Stomach (tissue), 9 donors: ENCODE measurements around the gene PCDH18. TPM values are rescaled to one million over a fixed set of nuclear protein-coding genes. Genes with fewer than 3 reads are reported as not detected.

Experiments used
- DNase-seq, 2 donors: peaks; one replicate each; pipeline versions ENCODE4 v3.0.0 to v3.0.0-alpha.2; 2013 to 2019
- H3K27ac ChIP-seq, 5 donors: fragments of 200-600 bp in 4 of 5; sonication (generic) in 4 of 5; one replicate each; pipeline ENCODE4 v1.5.1; 2013 to 2019; ENCODE audit warnings: mild to moderate bottlenecking in 1 of 5, moderate library complexity in 1 of 5
- H3K27me3 ChIP-seq, 3 donors: fragments of 200-600 bp; sonication (generic); one replicate each; pipeline ENCODE4 v1.5.1; 2017 to 2019; ENCODE audit warnings: mixed run types in 1 of 3
- H3K36me3 ChIP-seq, 4 donors: fragments of 200-600 bp; sonication (generic); 1 replicate in 3 of 4; 2 replicates in 1 of 4; pipeline ENCODE4 v1.5.1; 2016 to 2019
- H3K4me1 ChIP-seq, 4 donors: fragments of 200-600 bp; sonication (generic); one replicate each; pipeline ENCODE4 v1.5.1; 2016 to 2019
- H3K4me3 ChIP-seq, 4 donors: fragments of 200-600 bp; sonication (generic) in 3 of 4; one replicate each; pipeline ENCODE4 v1.5.1; 2016 to 2019; ENCODE audit warnings: mild to moderate bottlenecking in 1 of 4
- H3K9me3 ChIP-seq, 4 donors: fragments of 200-600 bp; sonication (generic); one replicate each; pipeline ENCODE4 v1.5.1; 2016 to 2019
- CTCF ChIP-seq, 7 experiments: fragments of 450-650 bp in 4 of 7; fragments of 200-600 bp in 3 of 7; sonication (generic) in 3 of 7; IDR thresholded peaks; one replicate each; pipeline ENCODE4 v1.5.1; 2016 to 2019; ENCODE audit warnings: antibody characterized with exemption in 7 of 7, control low read depth in 2 of 7, mild to moderate bottlenecking in 1 of 7
- EP300 ChIP-seq: sonication (generic); formaldehyde crosslinking; IDR thresholded peaks from one replicate; pipeline ENCODE4 v1.6.1; 2017; ENCODE audit warnings: antibody characterized with exemption
- POLR2A ChIP-seq, 4 donors: fragments of 450-650 bp; IDR thresholded peaks; one replicate each; pipeline ENCODE4 v1.6.1; 2016; ENCODE audit warnings: antibody characterized with exemption in 4 of 4, control low read depth in 2 of 4, mild to moderate bottlenecking in 1 of 4, moderate library complexity in 1 of 4
- POLR2AphosphoS5 ChIP-seq, 3 donors: sonication (generic); formaldehyde crosslinking; IDR thresholded peaks; one replicate each; pipeline ENCODE4 v1.6.1; 2016; ENCODE audit warnings: antibody characterized with exemption in 3 of 3
- WGBS, 5 donors: extraction: QIAGEN DNeasy Blood & Tissue Kit in 3 of 5; methylation state at CpG; one replicate each; pipeline versions ENCODE4 v1.1.5 to v1.1.7; 2013 to 2018; 5-methylcytosine and 5-hydroxymethylcytosine counted together
- intact Hi-C: fragments of 100-400 bp; cut with DNase I; formaldehyde crosslinking; loops from one replicate; pipeline ENCODE4 v1.15.1; 2023; ENCODE audit warnings: low total_unique reads
- polyA plus RNA-seq, 3 donors: library from polyadenylated mRNA; stranded (reverse); fragments of 200-250 nt; gene quantifications; one replicate each; pipeline ENCODE4 v1.2.3, GENCODE V29; 2013
- total RNA-seq, 5 donors: library from RNA; depleted of rRNA; stranded (reverse); fragments of >200 nt; gene quantifications; one replicate each; pipeline versions ENCODE4 v1.1.0 to v1.2.3, GENCODE V29; 2014 to 2016
- donor health status: healthy with polysubstance abuse.
- donor health status: Bipolar disorder and iron deficiency.
- donor health status: healthy.

PCDH18 gene
- total and polyA plus RNA-seq, 8 donors, result 0.58 to 99.1 (median 7.1) TPM

GRCh38 chr4:137476345-137476744 is 55.9 kb downstream of the PCDH18 start:
- Histone ChIP-seq H3K36me3 (no peaks in the 10 kb centered on the region), H3K4me3 (no peak overlapping the region), H3K9me3 (peaks cover 0 to 5% (median 0%) of the 10 kb centered on the region in 4 donors), H3K27ac (no peak overlapping the region), H3K4me1 (peaks cover 0 to 14% (median 4%) of the 10 kb centered on the region in 4 donors), H3K27me3 (no peaks in the 10 kb centered on the region)
- intact Hi-C loops, result no loop called here
- WGBS, 5 donors, result 76 to 88% (median 82%) methylated on average over 4 of the region's 4 CpGs
- DNase-seq, result no peak
- no peak for TF ChIP-seq EP300
- TF ChIP-seq POLR2A (IDR thresholded peaks at IDR 0.05), result no peak
- no peak for TF ChIP-seq CTCF (IDR thresholded peaks at IDR 0.05)
- no peak for TF ChIP-seq POLR2AphosphoS5 (IDR thresholded peaks at IDR 0.05)

GRCh38 chr4:137474711-137475301 is 57.5 kb downstream of the PCDH18 start:
- WGBS, 5 donors, result 0 to 10% (median 6%) methylated on average over 1 of the region's 1 CpG
- intact Hi-C loops, result no loop called here
- Histone ChIP-seq H3K36me3 (no peaks in the 10 kb centered on the region), H3K27ac (no peak overlapping the region), H3K4me1 (peaks cover 0 to 14% (median 4%) of the 10 kb centered on the region in 4 donors), H3K9me3 (peaks cover 0 to 4% (median 0%) of the 10 kb centered on the region in 4 donors), H3K27me3 (no peaks in the 10 kb centered on the region), H3K4me3 (no peak overlapping the region)
- peak in 1 of 2 donors; percentile 82 for DNase-seq
- TF ChIP-seq EP300 (no peak), CTCF (IDR thresholded peaks at IDR 0.05) (no peak), POLR2A (IDR thresholded peaks at IDR 0.05) (no peak), POLR2AphosphoS5 (IDR thresholded peaks at IDR 0.05) (no peak)

- Histone ChIP-seq H3K36me3 (no peaks in the 10 kb centered on the region), H3K4me1 (peaks cover 0 to 14% (median 4%) of the 10 kb centered on the region in 4 donors), H3K27ac (no peak overlapping the region), H3K4me3 (no peak overlapping the region), H3K9me3 (peaks cover 0 to 8% (median 0%) of the 10 kb centered on the region in 4 donors), H3K27me3 (no peaks in the 10 kb centered on the region)
- WGBS, 5 donors, result 33 to 50% (median 37%) methylated on average over 2 of the region's 2 CpGs
- intact Hi-C loops, result no loop called here
- TF ChIP-seq EP300, result no peak
- TF ChIP-seq POLR2A (IDR thresholded peaks at IDR 0.05), result no peak
- no peak for TF ChIP-seq CTCF (IDR thresholded peaks at IDR 0.05)
- no peak for TF ChIP-seq POLR2AphosphoS5 (IDR thresholded peaks at IDR 0.05)
- peak in 1 of 2 donors; percentile 4 for DNase-seq
Measured at GRCh38 chr4:137471895-137472294, 60.4 kb downstream of the PCDH18 start.

GRCh38 chr4:137471461-137471860 is 60.8 kb downstream of the PCDH18 start:
- peaks cover 0 to 8% (median 0%) of the 10 kb centered on the region in 4 donors for H3K9me3 ChIP-seq
- H3K27me3 ChIP-seq, result no peaks in the 10 kb centered on the region
- H3K4me3 ChIP-seq, result no peak overlapping the region
- WGBS, 5 donors, result 85 to 100% (median 97%) methylated on average over 1 of the region's 1 CpG
- H3K36me3 ChIP-seq, result no peaks in the 10 kb centered on the region
- H3K4me1 ChIP-seq, result peaks cover 0 to 14% (median 4%) of the 10 kb centered on the region in 4 donors
- H3K27ac ChIP-seq, result no peak overlapping the region
- no peak for TF ChIP-seq EP300
- no peak for TF ChIP-seq CTCF (IDR thresholded peaks at IDR 0.05)
- no peak for TF ChIP-seq POLR2A (IDR thresholded peaks at IDR 0.05)
- TF ChIP-seq POLR2AphosphoS5 (IDR thresholded peaks at IDR 0.05), result no peak
- DNase-seq, result no peak
- intact Hi-C loops, result no loop called here
